BLaER1 treated with 17β-estradiol and CSF1 and Interleukin-3, amounts not matched to agents 10 nM and 100 nM (cell line): ENCODE data around the gene ABLIM3.

Experiments used
- H3K27ac ChIP-seq, 11 experiments: shearing (Covaris generic); formaldehyde crosslinking; 2 replicates each; pipeline ENCODE4 v1.8.1; 2022
- H3K27me3 ChIP-seq, 11 experiments: shearing (Covaris generic); formaldehyde crosslinking; 2 replicates each; pipeline ENCODE4 v1.8.1; 2022
- H3K36me3 ChIP-seq, 11 experiments: shearing (Covaris generic); formaldehyde crosslinking; 2 replicates each; pipeline ENCODE4 v1.8.1; 2022
- H3K4me1 ChIP-seq, 10 experiments: shearing (Covaris generic); formaldehyde crosslinking; 2 replicates each; pipeline ENCODE4 v1.8.1; 2022
- H3K4me2 ChIP-seq, 11 experiments: shearing (Covaris generic); formaldehyde crosslinking; 2 replicates each; pipeline ENCODE4 v1.8.1; 2022
- H3K4me3 ChIP-seq, 10 experiments: shearing (Covaris generic); formaldehyde crosslinking; 2 replicates each; pipeline ENCODE4 v1.8.1; 2022
- H3K9ac ChIP-seq, 11 experiments: shearing (Covaris generic); formaldehyde crosslinking; 2 replicates each; pipeline ENCODE4 v1.8.1; 2022
- H3K9me3 ChIP-seq, 11 experiments: shearing (Covaris generic); formaldehyde crosslinking; replicated peaks in 1 of 11; 2 replicates each; pipeline ENCODE4 v1.8.1; 2022
- H4K20me1 ChIP-seq, 11 experiments: shearing (Covaris generic); formaldehyde crosslinking; 2 replicates each; pipeline ENCODE4 v1.8.1; 2022
- Cebpa-rat ChIP-seq, 11 experiments: shearing (Covaris generic); IDR thresholded peaks; 2 replicates each; pipeline ENCODE4 v1.8.1; 2022

Gene ABLIM3

DNA sequence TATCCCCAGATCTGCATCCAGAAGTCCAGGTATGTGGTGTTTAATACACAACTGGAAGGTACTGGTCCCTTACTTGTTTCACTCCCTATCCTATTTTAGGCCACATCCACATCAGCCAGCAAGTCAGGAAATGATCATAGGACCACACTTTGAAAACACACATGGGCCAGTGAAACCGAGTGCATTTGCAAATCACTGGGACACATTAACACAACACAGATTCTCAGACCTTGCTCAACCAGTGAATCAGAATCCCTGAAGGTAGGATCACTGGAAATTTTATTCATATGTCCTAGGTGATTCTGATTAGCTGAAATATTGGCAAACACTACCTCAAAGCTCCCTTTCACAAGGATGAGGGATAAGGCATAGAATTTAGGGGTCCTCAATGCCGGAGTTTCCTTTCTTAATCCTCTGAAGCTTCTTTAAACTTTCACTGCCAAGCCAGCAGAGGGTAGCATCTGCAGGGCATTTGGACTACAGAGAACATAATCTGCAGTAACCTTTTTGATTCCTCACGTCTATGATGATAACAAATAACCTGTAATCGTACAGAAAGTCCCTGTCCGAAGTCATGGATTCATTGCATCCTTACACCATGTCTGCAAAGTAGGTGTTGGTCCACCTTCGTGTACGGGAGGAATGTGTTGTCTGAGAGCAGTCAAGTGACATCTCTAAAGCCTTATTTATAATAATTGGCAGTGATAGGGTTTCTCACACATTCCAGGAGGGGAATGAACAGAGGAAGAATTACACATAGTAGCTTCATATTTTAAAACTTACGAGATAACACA is 11.0 kb upstream of the ABLIM3 start:
- no peaks in the 10 kb centered on the region for H3K36me3 ChIP-seq
- H3K27ac ChIP-seq = no peak overlapping the region
- H3K9ac ChIP-seq = no peak overlapping the region
- H3K4me2 ChIP-seq = peak overlapping the region in 3 of 11 experiments; percentile 9 to 20 (median 10); a peak in 3 of 22 replicates
- H3K27me3 ChIP-seq = no peaks in the 10 kb centered on the region
- no peaks in the 10 kb centered on the region for H4K20me1 ChIP-seq
- peaks cover 0 to 27% (median 0%) of the 10 kb centered on the region in 10 experiments; a peak in 7 of 20 replicates for H3K4me1 ChIP-seq
- TF ChIP-seq Cebpa-rat (IDR thresholded peaks at IDR 0.05) = no peak
- H3K4me3 ChIP-seq = no peak overlapping the region
- H3K9me3 ChIP-seq = no peaks in the 10 kb centered on the region

DNA sequence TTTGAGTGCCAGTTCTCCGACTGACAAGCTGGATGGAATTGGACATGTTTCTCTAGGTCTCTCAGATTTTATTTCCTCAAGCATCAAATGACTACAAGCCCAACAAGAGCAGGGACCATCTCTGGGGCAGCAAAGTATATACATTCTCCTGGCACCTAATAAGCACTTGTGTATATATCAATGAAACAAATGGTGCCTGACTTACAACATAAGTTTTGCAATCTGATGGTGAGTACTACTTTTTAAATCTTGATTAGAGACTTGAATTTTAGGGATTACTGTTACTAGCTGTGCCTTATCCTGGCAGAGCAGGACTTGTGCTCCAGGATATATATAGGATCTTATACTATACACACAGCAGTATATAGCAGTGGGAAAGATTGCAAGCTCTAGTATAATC is 8.8 kb upstream of the ABLIM3 start:
- Histone ChIP-seq H3K36me3 (no peaks in the 10 kb centered on the region), H3K27me3 (no peaks in the 10 kb centered on the region), H3K4me2 (no peak overlapping the region), H3K4me1 (peaks cover 6 to 33% (median 8%) of the 10 kb centered on the region in 10 experiments; a peak in 18 of 20 replicates), H3K4me3 (no peak overlapping the region), H3K9me3 (no peaks in the 10 kb centered on the region), H3K9ac (no peak overlapping the region), H3K27ac (no peak overlapping the region), H4K20me1 (no peaks in the 10 kb centered on the region)
- TF ChIP-seq Cebpa-rat (IDR thresholded peaks at IDR 0.05) = no peak

DNA sequence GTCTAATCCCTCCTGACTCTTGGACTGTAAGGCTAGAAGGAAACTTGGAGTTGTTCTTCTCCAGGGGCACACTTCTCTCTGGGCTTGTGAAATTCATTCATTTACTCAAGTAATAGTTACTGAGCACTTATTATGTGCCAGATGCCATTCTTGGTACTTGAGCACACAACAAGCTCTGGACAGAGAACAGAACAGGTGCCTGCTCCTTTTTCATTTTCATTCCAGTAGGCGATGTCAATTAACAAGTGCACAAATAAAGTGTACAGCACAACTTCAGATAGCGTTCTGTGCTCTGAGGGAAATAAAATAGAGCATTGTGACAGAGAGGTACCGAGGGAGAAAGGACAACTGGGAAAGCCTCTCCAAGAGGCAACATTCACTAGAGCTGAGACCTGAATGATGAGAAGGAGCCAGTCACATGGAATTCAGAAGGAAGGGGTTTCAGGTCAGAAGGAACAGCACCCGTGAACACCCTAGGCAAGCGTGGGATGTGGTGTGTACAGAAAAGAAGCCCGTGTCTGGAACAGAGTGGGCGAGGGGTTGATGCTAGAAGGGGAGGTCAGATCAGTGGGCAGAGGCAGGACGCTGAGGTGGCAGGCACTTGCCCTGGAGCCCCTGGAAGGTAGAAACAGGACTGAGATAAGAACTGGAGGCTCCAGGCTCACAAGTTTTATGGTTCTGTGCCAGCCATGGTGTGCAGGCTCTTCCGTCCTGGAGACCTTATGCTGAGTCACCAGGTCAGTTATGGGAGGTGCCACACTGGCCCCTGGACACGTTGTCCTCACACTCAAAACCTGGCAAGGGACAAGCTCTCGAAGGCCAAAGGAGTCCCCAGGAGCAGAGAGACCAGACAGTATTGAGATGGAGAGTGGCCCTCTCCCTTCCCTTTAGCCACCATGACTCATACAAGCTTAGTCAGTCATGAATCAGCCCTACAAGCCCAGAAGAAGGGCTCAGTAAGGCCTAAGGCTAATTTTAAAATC is 7.2 kb upstream of the ABLIM3 start:
- Histone ChIP-seq H3K9ac (no peak overlapping the region), H3K27ac (no peak overlapping the region), H3K27me3 (no peaks in the 10 kb centered on the region), H3K9me3 (no peaks in the 10 kb centered on the region), H3K4me1 (peaks cover 6 to 33% (median 15%) of the 10 kb centered on the region in 10 experiments; a peak in 18 of 20 replicates), H3K4me3 (no peak overlapping the region), H3K36me3 (no peaks in the 10 kb centered on the region), H4K20me1 (no peaks in the 10 kb centered on the region), H3K4me2 (peak overlapping the region in 3 of 11 experiments; percentile 29 to 67 (median 57); a peak in 6 of 22 replicates)
- no peak for TF ChIP-seq Cebpa-rat (IDR thresholded peaks at IDR 0.05)

DNA sequence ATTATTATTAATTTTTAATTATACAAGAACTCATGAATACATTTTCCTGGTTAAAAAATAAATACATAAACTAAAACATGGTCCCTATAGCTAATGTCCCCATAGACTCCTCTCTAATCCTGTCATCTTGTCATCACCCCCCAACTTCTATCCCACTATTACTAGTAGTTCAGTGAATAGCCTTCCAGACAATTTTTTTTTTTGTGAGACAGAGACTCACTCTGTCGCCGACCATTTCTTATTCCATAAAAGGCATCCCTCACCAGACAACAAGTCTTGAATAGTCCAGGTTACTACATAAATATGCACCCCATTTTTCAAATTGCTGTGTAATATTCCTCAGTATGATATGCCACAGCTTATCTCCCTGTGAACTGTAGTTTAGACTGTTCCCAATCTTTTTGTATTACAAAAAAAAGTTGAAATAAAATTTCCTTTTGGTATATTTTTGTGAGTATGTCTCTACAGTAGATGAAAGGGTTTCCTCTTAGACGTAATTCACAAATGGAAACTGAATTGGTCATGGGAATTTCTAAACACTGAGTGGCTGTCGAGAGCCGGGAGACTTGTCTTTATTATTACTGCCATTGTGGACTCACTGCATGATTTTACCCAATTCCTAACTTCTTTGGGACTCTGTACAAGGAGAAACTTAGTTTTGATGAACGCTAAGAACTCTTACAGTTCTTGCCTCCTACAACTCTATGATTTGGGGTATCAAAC is 6.4 kb upstream of the ABLIM3 start:
- Histone ChIP-seq H4K20me1 (no peaks in the 10 kb centered on the region), H3K4me2 (peak overlapping the region in 3 of 11 experiments; percentile 29 to 57 (median 35); a peak in 3 of 22 replicates), H3K36me3 (no peaks in the 10 kb centered on the region), H3K9me3 (no peaks in the 10 kb centered on the region), H3K4me1 (peaks cover 6 to 33% (median 15%) of the 10 kb centered on the region in 10 experiments; a peak in 18 of 20 replicates), H3K27ac (no peak overlapping the region), H3K9ac (no peak overlapping the region), H3K4me3 (no peak overlapping the region), H3K27me3 (no peaks in the 10 kb centered on the region)
- TF ChIP-seq Cebpa-rat (IDR thresholded peaks at IDR 0.05) = no peak

DNA sequence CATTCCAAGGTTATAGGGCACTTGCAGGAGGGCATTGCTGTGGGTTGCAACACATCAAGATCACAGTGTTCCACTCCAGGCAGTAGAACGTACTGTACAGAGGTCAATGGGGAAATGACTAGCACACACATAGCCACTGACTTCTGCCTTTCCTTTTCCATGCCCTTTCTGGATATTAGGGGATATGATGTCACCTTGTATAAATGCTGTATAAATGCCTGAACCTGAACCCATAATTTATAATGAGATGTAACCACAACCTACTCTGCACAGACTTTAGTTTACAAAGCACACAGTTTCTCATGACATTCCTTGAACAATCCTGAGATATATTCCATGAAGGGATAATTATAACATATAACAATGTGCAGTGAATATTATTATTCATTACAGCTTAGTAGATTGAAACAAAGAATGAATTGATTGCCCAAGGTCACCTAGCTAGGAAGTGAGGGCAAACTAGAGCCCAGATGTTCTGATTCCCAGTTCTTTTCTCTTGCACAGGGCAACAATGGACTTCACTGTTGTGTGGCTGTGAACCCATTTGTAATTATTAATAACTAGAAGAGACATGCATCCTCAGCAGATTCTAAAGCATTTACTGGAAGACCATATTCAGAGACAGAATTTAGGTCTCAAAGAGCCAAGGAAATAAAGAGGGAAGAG is 5.6 kb upstream of the ABLIM3 start:
- H3K36me3 ChIP-seq = no peaks in the 10 kb centered on the region

DNA sequence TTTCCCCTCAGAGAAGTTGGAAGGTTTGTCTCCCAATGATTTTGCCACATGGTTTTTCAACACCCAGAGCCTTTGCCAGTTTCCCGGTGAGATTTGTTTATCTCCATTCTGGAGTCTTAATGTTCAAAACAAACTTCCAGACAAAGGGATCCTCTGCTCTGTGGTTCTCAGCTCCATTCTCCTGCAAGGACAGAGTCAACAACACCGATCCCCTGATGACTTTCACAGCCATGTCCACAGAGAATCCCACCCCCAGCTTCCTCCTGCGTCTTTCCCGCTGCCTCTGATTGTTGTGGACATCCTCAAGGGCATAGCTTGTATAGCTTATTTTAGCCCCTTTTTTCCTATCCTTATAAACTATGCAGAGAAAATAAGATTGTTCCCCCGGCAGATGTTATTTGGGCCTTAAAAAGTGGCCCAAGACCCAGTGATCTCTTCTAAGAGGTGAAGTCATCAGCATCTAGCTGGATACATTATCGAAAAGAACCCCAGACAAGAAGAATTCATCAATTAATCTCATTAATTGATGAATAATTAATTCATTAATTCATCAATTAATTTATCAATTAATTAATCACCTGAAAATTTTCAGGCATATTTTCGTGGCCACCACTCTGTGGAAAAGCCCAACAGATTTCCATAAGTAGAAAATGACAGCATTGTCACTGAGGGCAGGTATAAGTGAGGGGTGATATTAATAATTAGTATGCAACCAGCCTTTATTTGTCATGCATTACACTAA is 2.9 kb upstream of the ABLIM3 start:
- Histone ChIP-seq H3K27me3 (peaks cover 0 to 19% (median 16%) of the 10 kb centered on the region in 11 experiments; a peak in 19 of 22 replicates), H3K4me3 (no peak overlapping the region), H4K20me1 (no peaks in the 10 kb centered on the region), H3K36me3 (no peaks in the 10 kb centered on the region), H3K9me3 (no peaks in the 10 kb centered on the region), H3K27ac (no peak overlapping the region), H3K4me1 (peaks cover 17 to 41% (median 22%) of the 10 kb centered on the region in 10 experiments), H3K9ac (no peak overlapping the region), H3K4me2 (peak overlapping the region in 6 of 11 experiments; percentile 20 to 62 (median 48); a peak in 8 of 22 replicates)
- TF ChIP-seq Cebpa-rat (IDR thresholded peaks at IDR 0.05) = no peak

More for the DNA sequence above, 5.6 kb upstream of the ABLIM3 start:
- TF ChIP-seq Cebpa-rat (IDR thresholded peaks at IDR 0.05) = no peak
- Histone ChIP-seq H3K4me3 (no peak overlapping the region), H4K20me1 (no peaks in the 10 kb centered on the region), H3K9me3 (no peaks in the 10 kb centered on the region), H3K4me1 (peaks cover 6 to 28% (median 15%) of the 10 kb centered on the region in 10 experiments; a peak in 18 of 20 replicates), H3K9ac (no peak overlapping the region), H3K4me2 (no peak overlapping the region; a peak in 1 of 22 replicates), H3K27me3 (no peaks in the 10 kb centered on the region), H3K27ac (no peak overlapping the region)

DNA sequence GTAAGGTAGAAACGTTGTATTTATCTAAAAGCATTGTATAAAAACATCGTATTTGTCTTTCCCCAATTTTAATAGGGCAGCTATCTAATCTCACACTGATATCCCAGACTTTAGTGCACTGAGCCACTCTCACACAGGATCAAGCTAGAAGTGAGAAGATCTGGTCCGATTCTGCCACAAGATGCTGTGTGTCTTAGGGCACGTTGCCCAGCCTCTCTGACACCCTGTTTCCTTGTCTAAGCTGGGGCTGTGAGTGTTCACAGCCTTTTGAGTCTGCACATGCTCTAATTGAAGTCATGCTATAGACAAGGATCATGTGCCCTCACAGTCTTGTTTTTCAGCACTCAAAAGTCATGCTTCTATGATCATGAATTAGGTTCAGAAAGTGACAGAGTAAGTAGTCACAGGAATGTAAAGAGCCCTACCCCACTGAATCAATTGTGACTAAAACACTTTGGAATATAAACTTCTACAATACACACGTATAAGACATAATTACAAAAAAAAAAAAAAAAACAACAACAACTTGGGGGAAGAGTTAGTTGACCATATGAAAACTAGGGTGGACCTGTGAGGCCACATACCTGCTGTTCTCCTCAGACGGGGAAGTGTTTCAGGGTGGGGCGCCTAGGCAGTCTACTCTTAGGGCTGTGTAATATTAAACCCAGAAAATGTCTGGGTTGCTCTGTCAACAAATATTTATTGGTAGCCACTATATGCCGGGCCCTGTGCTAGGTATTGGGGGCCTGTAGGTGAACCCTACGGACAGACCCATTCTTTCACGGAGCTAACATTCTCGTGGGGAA is 893 bp upstream of the ABLIM3 start:
- Histone ChIP-seq H3K36me3 (no peaks in the 10 kb centered on the region), H3K4me2 (no peak overlapping the region), H3K4me1 (peaks cover 17 to 35% (median 21%) of the 10 kb centered on the region in 10 experiments), H3K9ac (no peak overlapping the region), H3K9me3 (peaks cover 0 to under 1% (median 0%) of the 10 kb centered on the region in 11 experiments; a peak in 2 of 22 replicates), H3K27ac (no peak overlapping the region), H3K27me3 (peaks cover 0 to 19% (median 16%) of the 10 kb centered on the region in 11 experiments; a peak in 19 of 22 replicates), H4K20me1 (no peaks in the 10 kb centered on the region), H3K4me3 (no peak overlapping the region)
- no peak for TF ChIP-seq Cebpa-rat (IDR thresholded peaks at IDR 0.05)
